ENCODE data around the gene FAM222B.

FAM222B gene

GRCh38 chr17:28765038-28765437, 77.6 kb downstream of the FAM222B start:
- no peak for DNase-seq

- DNase-seq, result peak; percentile 84
Observed at GRCh38 chr17:28763804-28764266, 78.8 kb downstream of the FAM222B start.

- no peak for DNase-seq
Observed at GRCh38 chr17:28763137-28763799, 79.3 kb downstream of the FAM222B start.

- no peak for DNase-seq
Observed at GRCh38 chr17:28760601-28761562, 81.7 kb downstream of the FAM222B start.

GRCh38 chr17:28759256-28759865, 83.2 kb downstream of the FAM222B start:
- DNase-seq, result no peak

GRCh38 chr17:28758411-28759121, 84.0 kb downstream of the FAM222B start:
- no peak for DNase-seq

GRCh38 chr17:28756049-28756804, 86.4 kb downstream of the FAM222B start:
- no peak for DNase-seq

GRCh38 chr17:28755486-28755885, 87.1 kb downstream of the FAM222B start:
- DNase-seq, result no peak

- no peak for DNase-seq
Observed at GRCh38 chr17:28751600-28752366, 90.8 kb downstream of the FAM222B start.

GRCh38 chr17:28750178-28751047, 92.2 kb downstream of the FAM222B start:
- peak; percentile 92 for DNase-seq

GRCh38 chr17:28749516-28750177, 92.9 kb downstream of the FAM222B start:
- no peak for DNase-seq

- no peak for DNase-seq
Observed at GRCh38 chr17:28748852-28749515, 93.6 kb downstream of the FAM222B start.

- no peak for DNase-seq
Observed at GRCh38 chr17:28747801-28748750, 94.5 kb downstream of the FAM222B start.

GRCh38 chr17:28747051-28747691, 95.4 kb downstream of the FAM222B start:
- DNase-seq, result no peak

- no peak for DNase-seq
Observed at GRCh38 chr17:28746611-28747050, 96.0 kb downstream of the FAM222B start.

GRCh38 chr17:28745786-28746411, 96.7 kb downstream of the FAM222B start:
- no peak for DNase-seq
